IPS-NIHi7 (cell line): Measurements from ENCODE around the gene ITPR2.
"Not testable (repeated sequence)": the region's sequence is repeated elsewhere in the genome, so short reads cannot be mapped to it uniquely, and the experiment has no call there.

Experiments used
- DNase-seq: peaks from one replicate; pipeline ENCODE4 v3.0.0; 2012; ENCODE audit warnings: mixed read lengths; ENCODE audit errors: extremely low spot score

ITPR2 gene

DNA sequence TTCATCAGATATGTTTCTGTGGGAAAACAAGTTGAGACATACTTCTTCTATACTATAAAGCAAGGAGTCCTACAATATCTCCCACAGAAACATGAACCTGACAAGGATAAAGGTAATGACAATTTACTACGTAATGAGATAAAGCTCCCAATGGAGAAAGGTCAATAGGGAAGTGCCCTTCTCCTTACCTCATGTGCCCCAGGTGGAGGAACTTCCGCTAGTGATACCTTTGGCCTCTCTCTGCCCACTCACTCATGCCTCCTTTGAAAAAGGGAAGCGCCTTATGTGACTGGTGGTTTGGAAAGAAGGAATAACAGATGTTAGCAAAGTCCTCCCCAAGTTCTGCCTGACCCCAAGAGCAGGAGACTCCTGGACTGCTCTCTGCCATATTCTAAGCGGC lies 305.3 kb downstream of the ITPR2 start:
- DNase-seq: no peak

DNA sequence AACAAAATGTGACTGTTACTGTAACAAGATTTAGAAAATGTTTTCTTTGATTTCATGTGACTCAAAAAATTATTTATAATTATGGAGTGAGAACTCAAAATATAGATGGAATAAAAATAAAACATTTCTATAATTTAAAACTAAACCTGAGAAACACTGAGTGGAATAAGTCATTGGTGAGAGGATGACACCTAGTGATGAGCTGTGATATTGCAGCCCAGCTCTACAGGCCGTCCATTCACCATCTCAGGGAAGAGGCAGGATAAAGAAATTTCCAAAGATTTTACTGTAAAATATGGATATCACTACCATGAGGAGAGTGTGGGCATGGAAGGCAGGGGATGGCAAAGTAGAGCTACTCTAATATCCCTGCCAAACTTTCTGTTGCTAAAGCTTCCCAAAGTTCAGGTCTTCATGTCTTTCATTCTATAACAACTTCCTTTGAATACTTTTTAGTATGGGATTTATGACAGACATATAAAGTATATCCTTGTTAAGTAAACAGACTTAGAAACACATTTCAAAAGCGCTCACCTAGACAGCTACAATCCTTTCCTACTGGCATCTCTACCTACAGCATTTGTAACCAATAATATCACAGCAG lies 308.0 kb downstream of the ITPR2 start:
- DNase-seq: peak; percentile 19

DNA sequence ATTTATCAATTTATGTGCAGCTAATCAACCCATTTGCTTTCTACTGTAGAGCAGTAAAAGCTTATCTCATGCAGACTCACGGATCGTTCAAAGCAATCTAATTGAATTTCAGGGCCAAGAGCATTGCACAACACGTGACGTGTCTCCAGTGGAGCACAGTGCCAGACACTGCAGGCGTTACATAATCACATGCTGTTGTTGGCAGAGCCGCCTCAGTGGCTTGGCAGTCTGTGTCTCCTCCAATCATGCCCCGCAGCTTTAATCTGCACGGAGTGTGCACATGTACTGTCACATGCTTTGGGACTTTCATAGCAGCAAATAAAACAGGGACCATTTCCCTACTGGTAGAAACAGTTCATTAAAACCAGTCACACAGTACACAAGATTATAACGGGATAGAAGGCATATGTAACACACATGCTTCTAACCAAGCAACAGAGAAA lies 309.3 kb downstream of the ITPR2 start:
- no peak for DNase-seq

DNA sequence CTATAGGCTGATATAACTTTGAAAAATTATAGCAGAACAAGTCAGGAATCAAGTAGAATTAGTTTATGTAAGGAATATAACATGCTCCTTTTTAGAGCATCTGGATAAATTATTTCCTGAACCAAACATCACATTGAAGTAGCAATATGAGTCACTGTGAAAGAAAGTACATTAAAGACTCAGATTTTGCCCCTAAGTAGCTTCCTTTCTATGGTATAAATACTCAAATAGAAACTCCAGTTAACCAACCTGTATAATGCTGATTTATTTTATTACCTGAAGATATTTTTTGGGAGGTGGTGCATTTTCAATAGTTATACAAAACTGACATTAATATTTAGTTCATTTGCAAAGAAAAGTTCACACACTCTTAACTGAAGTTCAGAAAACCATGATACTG lies 312.1 kb downstream of the ITPR2 start:
- no peak for DNase-seq

DNA sequence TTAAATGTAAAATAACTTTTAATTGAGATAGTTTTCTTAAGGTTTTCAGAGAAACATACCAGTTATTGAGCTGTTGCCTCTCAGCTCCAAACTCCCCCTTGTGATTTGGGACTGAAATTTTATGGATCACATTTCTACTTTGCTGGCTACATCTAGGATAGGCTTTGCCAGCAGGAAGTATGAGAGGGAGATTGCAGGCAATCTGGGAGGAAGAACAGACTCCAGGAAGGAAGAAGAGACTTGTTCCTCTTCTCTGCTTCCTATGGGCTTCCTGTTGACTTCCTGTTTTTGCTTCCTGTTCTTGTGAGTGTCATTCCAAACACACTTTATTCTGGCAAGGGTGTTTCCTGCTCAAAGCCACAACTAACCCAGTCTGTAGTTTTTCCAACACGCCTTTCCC lies 312.9 kb downstream of the ITPR2 start:
- no peak for DNase-seq

DNA sequence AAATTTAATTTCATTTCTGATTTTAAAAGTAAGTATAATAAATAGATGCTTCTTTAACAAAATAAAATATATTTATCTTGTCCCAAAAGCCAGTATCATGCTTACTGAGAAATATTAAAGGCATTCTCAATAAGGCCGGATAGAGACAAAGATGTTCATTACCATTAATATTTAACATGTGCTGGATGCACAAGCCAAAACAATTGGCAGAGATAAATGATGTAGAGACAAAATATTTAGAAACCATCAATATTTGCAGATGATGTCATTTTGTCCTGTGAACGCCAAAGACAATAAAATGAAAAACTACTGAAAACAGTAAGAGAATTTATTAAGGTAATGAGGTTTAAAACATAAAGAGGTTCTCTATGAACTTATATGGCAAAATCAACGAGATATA lies 313.5 kb downstream of the ITPR2 start:
- DNase-seq: no peak

DNA sequence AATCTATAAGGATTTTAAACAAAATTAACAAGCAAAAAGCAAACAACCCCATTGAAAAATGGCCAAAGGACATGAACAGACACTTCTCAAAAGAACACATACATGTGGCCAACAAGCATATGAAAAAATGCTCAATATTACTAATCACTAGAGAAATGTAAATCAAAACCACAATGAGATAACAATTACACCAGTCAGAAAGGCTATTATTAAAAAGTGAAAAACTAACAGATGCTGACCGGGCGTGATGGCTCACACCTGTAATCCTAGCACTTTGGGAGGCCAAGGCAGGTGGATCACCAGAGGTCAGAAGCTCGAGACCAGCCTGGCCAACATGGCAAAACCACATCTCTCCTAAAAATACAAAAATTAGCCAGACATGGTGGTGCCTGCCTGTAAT lies 315.7 kb downstream of the ITPR2 start:
- not testable (repeated sequence) for DNase-seq

DNA sequence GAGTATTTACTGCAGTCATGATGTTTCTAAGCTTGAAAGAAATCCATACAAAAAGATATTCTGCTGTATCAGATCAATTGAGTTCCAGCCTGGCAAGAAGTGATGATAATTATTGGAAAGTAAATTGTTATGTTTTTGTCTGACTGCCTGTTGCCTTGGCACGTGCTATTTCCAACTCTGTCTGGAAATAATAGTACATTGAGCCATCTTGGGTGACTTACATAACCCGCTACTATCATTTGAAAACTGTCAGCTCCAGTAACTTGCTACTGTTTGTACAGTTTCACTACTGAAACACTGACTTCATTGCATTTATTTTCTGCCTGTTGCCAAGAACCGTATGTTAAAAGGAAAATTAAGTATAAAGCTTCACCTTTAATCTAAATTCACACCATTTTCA lies 318.6 kb downstream of the ITPR2 start:
- no peak for DNase-seq

DNA sequence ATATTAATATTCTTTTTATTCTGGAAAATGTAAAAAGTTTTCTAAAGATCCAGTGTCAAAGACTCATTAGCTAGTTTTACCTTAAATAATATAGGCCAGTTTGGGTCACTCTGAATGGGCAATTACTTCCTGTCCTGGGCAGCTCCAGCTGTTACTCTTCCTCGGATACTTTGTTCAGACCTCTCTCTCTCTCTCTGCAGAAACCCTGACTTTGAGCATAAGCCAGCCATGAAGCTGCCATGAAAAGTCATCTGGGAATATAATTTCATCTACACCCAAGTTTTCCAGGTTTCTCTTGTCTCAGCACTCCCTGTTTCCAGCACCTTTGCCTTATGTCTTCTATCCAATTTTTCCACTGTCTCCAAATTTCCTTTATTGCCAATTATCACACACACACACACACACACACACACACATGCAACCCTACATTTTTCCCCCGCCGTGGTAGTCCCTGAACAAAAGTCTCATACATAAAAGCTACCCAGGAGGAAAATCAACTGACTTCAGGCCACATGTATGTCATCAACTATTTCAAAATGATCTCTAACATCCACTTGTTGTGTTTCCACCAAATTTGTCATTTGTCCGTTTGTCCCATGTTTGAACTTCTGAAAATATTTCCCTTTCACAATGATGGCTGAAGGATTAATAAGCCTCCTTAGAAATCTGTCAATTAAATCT lies 319.5 kb downstream of the ITPR2 start:
- DNase-seq: no peak

DNA sequence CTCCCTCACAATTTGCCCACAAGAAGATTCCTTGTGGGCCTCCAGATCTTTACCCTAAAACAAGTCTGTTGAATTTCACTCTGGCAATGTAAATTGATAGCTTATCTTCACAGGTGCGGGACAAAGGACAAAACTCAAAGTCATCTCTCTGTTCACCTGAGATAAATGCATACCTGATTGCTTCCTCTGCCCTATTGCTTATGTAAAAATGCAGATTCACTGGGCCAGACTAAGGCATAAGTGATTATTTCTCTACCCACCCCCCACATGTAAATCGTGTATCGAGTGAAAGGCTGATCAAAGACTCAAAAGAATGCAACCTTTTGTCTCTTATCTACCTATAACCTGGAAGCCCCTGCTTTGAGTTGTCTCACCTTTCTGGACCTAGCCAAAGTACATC lies 320.8 kb downstream of the ITPR2 start:
- DNase-seq: no peak

DNA sequence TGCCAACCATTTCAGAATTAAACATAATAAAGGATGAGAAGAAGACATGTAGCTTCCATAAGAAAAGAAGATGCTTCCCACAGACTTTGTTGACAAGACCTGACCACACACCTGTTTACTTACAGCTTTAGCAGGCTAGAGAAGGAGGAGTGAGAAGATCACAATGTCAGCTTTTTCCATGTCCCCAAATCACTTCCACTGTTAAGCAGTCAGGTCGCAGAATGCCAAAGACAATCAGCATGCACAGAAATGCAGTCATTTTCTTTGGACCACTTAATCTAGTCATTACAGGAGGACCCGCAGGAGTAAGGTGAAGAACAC lies 322.7 kb downstream of the ITPR2 start:
- DNase-seq: peak; percentile 24

DNA sequence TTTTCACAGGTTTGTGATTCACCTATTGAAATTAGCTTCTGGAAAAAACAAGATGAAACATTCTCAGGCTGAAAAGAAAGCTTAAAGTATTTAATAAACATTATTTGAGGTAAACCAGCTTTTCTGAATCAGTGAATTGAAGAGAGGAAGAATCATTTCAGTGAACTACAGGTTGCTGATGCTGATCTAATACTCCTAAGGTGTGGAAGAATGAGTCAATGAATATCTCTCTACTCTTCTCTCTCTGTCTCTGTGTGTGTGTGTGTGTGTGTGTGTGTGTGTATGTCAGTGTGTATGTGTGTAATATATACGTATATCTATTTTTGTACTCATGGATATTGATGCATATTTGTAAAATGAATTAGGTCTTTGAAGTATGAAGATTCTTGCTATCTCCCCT lies 325.4 kb downstream of the ITPR2 start:
- DNase-seq: no peak

DNA sequence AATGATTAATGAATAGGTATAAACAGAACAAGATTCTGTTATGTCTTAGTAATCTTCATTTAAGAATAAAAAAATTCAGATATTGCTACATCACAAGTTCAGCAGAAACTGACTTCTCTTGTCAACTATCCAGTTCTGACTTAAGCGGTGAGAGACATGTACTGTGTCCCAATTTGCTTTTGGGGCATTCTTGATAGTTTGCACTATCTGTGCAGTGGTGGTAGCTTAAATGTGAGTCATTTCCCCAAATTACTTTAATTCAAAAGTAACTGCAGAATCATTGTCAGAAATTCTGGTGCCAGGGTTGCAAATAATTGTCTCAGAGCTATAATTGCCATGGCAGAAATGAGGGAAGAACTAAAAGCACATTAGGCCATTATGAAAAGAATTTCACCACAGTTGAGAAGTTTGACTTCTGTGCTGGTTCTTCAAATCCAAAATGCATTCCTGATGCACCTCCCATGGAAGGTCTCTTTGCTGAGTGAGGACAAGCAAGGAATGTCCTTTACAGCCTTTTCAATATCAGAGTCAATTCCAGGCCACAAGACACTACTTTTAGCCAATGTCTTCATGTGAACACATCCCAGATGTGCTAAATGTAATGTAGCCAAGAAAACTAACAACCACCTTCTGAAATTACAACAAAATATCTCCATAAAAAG lies 332.9 kb downstream of the ITPR2 start:
- DNase-seq: no peak

DNA sequence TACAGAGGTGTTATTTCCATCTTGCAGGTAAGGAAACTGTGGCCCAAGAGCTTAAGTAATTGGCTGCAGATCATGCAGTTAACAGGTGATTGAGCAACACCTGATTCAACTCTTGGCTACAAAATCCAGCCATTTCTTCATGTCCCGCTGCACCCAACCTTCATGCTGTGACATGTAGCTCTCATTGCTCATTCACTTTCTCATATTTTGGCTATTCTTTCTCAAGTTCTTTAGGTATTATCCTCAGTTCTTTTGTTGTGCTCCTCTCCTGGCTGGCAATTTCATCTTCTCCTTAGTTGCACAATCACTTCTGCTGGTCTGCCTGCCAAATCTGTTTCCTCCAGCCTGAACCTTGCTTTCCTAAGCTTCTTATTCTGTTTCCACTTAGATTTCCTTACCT lies 336.8 kb downstream of the ITPR2 start:
- DNase-seq: no peak

DNA sequence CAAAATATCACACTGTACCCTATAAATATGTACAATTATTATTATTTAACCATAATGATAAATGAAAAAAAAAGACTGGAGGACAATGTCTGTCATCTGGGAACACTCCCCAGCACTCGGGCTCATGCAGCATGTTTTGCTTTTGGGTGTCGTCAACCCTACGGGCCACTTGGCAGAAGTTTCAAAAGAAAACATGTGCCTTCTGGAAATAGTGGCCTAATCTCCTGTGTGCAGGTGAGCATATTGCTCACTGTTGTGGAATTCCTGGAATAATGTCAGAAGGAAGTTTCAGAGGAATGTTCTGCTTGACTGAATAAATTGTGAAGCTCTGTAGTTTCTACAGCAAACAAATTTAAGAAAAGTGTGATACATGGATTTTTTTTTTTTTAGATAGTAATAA lies 339.3 kb downstream of the ITPR2 start:
- DNase-seq: no peak

DNA sequence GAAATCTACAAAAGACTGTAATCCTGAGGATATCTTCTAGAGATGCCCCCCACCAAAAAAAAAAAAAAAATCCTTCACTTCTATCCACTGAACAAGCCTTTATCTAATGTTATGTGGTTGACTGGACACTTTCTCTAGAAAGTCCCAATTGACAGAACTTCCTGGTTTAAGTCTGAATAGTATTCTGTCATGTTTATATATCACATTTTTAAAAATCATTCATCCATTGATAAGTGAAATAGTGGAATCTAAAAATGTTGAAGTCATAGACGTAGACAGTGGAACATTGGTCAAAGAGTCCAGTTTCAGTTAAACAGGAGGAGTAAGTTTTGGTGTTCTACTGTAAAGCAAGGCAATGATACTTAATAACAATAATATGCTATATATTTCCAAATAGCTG lies 340.6 kb downstream of the ITPR2 start:
- no peak for DNase-seq

DNA sequence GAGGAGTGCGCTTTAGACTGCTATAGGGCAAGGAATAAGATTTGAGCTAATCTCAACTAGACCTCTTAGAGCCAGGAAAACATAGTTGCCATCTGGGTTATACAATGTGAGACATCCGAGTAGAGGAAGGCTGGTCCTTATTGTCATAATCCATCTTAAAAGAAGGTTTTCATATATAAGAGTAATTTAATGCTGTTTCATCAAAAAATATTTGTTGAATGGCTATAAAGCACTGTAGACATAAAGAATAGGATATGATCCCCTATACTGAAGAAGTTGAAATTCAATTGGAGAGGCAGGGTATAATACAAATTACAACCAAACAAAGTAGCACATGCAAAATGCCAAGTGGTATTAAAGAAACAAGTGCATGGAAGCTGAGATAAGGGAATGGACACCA lies 343.1 kb downstream of the ITPR2 start:
- DNase-seq: no peak

DNA sequence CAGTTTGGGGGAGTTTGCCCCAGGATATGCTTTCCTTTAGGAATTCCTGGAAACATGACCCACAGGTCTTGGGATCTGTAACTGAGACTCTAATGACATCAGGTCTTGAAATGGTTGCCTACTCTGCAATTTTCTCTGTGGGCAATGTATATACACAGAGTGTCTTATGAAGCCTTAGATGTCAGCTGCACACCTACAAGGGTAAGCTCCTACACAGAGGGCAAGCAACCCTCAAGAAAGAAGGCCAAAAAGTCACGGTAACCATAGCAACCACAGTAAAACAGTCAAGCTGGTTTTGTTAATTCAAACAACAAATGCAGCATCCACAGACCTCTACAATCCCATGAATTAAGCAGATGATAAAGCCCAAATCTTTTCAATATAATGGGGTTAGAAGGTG lies 344.6 kb downstream of the ITPR2 start:
- DNase-seq: no peak

DNA sequence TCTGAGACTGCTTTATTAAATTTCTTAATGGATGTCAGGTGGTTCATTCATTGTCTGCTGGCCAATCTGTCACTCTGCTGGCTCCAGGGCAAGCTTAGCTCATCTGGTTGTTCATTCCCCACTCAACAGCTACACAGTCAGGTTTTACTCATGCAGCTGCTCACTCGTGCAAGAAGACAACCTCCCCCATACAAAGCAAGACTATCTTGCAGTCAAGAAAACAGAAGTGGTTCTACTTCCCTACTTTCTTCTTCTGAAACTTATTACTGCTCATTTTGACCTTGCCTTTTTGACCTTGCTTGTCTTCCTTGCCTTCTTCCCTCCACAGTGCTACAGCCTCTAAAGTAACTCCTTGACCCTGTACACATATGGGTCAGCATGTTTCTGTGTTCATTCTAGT lies 359.7 kb downstream of the ITPR2 start:
- no peak for DNase-seq

DNA sequence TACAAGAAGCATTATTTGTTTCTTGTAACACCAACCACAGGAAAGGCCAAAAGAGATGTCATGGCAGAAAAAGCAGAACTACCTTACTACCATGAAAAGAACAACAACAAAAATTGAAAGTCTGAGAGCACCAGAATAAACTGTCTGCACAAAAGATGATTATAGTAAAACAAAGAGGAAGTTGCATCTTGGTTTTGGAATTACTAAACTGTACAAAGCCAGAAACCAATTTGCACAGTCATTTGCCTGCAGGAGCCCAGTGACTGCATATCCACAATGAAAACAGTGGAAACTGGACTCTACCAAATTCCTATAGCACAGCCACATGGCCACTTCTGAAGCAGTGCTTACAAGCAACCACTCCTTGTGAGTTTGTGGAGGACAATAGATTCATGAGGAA lies 361.4 kb downstream of the ITPR2 start:
- no peak for DNase-seq

DNA sequence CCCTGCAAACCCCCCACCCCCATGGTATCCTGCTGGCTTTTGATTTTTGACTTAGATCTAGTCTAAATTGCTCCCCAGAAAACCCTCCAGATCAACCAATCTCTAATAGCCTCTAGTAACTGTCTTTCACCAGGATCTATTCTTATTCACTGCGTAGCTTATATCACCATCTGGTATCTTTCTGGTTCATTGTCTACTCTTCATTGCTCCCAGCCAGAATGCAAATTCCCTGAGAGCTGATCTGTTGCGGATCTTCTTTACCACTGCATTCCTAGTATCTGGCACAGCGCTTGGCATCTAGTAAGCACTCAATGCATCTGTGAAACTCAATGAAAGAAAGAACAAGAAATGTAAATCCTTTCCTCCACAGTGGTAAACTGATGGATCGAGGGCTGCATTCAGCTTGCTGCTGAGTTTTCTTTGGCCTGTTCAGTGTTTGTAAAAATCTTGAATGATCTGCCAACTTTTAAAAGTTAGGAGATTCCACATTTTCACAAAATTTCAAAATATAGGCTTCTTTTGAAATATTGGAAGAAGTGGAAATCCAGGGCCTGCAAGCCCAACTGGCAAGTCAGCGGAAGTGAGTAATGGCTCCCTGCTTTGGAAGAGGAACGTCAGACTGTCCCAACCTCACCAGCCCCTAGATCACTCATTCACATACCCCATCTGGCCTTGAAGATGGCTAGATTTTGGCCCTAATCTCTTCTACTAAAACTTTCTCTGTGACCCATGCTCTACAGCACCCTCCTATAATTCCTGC lies 363.4 kb downstream of the ITPR2 start:
- no peak for DNase-seq

DNA sequence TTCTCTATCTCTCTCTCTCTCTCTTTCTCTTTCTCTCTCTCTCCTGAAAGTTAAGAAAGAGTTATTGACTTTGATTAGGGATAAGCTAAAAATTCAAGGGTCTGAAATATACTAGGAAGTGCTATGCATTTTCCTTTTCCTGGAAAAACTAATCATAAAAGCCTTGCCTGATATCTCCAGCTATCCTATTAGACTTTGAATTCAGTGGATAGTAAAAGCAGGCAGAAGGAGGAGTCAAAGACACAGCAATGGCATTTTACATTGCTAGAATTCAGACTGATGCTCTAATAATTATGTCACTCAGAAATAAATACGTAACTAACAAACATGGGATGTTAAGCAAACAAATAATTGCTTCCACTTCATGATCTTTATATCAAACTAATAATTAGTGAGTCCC lies 365.6 kb downstream of the ITPR2 start:
- DNase-seq: no peak

DNA sequence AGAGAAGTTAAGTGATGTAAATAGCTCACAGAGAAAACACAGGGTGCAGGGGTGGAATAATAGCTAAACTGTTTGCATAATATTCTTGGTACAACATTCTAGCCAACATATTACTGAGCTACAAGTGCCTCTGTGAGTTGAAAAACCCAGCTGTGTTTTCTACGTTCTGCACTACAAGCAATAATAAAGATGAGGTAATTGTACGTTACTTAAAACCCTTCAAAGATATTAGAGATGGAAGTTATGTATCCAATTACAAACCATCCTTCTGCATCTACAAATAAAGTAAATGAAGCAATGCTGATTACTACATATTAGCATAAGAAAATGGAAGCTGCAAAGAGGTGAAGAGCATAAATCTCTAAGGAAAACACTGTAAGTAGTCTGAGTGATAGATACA lies 366.3 kb downstream of the ITPR2 start:
- DNase-seq: no peak
